Dermis microvascular lymphatic vessel endothelial cell (primary cell): ENCODE data around the gene FXR2. TPM values are rescaled to one million over a fixed set of nuclear protein-coding genes. Genes with fewer than 3 reads are reported as not detected.
A peak's percentile ranks its signal among the peaks of the same experiment; 100 is the strongest.

ENCODE experiments used
- DNase-seq, 2 donors: peaks; one replicate each; pipeline versions ENCODE4 v3.0.0 to v3.0.0-alpha.2; 2010; ENCODE audit warnings: low read depth in 2 of 2
- total RNA-seq: library from RNA; depleted of rRNA; stranded (reverse); fragments of >200 nt; gene quantifications from 2 replicates; pipeline ENCODE4 v1.2.1, GENCODE V29; 2014

The FXR2 gene
- total RNA-seq, 1 donor from 2014 or later, result 29.4 TPM

GRCh38 chr17:7573324-7574080, 41.2 kb downstream of the FXR2 start:
- DNase-seq, result peak; percentile 89 to 94

- DNase-seq, result peak; percentile 99 to 100
These were observed 41.9 kb downstream of the FXR2 start for GRCh38 chr17:7572588-7573323.

GRCh38 chr17:7572338-7572587, 42.4 kb downstream of the FXR2 start:
- no peak for DNase-seq

- DNase-seq, result no peak
These were observed 44.3 kb downstream of the FXR2 start for GRCh38 chr17:7570351-7570750.

GRCh38 chr17:7569571-7569970, 45.1 kb downstream of the FXR2 start:
- DNase-seq, result no peak

- no peak for DNase-seq
These were observed 51.4 kb downstream of the FXR2 start for GRCh38 chr17:7563115-7563869.

- DNase-seq, result no peak
These were observed 52.5 kb downstream of the FXR2 start for GRCh38 chr17:7562208-7562605.

GRCh38 chr17:7561589-7562207, 53.0 kb downstream of the FXR2 start, which contains the start of gene SENP3:
SENP3 (plus strand) TSS chr17:7561919; CDS start chr17:7563077, 1,158 bp downstream.
- DNase-seq, result peak; percentile 77 to 94

GRCh38 chr17:7561028-7561575, 53.6 kb downstream of the FXR2 start:
- DNase-seq, result peak; percentile 67 to 88

GRCh38 chr17:7560172-7561027, 54.3 kb downstream of the FXR2 start:
- DNase-seq, result peak in 1 of 2 donors; percentile 65

- DNase-seq, result no peak
These were observed 55.2 kb downstream of the FXR2 start for GRCh38 chr17:7559320-7560171.

GRCh38 chr17:7558544-7559319, 56.0 kb downstream of the FXR2 start, which contains the start of gene TNFSF13:
TNFSF13 (plus strand) TSS chr17:7558750; CDS start chr17:7559040, 290 bp downstream.
- DNase-seq, result no peak

GRCh38 chr17:7557775-7558543, 56.7 kb downstream of the FXR2 start:
- DNase-seq, result peak; percentile 34 to 87

- no peak for DNase-seq
These were observed 57.4 kb downstream of the FXR2 start for GRCh38 chr17:7557147-7557764.

- DNase-seq, result no peak
These were observed 58.1 kb downstream of the FXR2 start for GRCh38 chr17:7556627-7557026.

GRCh38 chr17:7555320-7555948, 59.3 kb downstream of the FXR2 start:
- no peak for DNase-seq

GRCh38 chr17:7553356-7553755, 61.3 kb downstream of the FXR2 start:
- DNase-seq, result no peak
